GM21576 (cell line): ENCODE data around the gene SH2D3C.
A peak's percentile ranks its signal among the peaks of the same experiment; 100 is the strongest.

Experiments used
- ATAC-seq: cut with Tn5 transposase; IDR thresholded peaks from one replicate; pipeline ENCODE4 v1.9.1; 2021; ENCODE audit warnings: mild to moderate bottlenecking, moderate library complexity; ENCODE audit not compliant: unreplicated experiment

The SH2D3C gene

DNA sequence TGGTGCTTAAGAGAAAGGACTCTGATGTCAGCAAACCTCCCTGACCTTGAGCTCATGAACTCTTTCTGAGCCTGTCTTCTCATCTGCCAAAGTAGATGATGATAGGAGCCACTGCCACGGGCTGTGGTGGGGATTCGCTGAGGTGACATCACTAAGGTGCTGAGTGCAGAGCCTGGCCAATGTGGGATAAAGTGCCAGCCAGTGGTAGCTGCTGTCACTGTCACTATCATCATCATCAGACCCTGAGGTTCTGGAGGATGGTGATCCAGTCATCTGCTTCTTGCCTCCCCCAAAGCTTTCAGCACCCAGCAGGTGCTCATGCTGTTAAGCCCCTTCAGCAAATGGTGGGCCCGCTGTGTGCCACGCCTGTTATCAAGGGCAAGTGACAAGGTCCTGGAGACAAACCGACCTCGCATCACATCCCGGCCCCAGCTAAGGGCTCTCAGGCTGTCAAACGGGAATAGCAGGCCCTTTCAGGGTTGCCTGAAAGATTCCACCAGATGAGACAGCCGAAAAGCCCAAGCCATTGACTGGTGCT, 30.6 kb upstream of the SH2D3C start:
- ATAC-seq, result no peak

DNA sequence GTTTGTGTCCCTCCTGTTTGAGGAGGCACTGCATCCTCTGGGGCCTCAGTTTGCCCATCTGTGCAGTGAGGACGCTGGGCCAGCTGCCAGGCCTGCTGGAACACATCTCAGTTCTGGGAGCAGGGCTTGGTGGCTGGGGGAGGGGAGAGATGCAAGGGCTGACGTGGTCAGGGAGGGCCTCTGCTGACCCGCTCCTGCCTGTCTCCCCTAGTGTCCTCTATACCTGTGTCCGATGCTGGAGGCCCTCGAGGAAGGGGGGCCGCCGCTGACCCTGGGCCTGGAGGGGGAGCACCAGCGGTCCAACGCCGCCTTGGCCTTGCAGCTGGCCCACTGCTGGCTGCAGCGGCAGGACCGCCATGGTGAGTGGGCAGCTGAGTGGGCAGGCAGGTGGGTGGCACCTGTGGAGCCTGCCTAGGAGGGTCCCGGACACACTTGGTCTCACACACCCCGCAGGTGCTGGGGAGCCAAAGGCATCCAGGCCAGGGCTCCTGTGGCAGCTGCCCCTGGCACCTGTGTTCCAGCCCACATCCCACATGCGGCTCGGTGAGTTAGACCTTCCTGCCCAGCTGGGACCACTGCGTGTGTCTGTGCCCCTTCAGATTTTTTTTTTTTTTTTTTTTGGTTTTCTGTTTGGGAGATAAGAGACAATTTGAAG, 30.0 kb upstream of the SH2D3C start:
- ATAC-seq, result no peak

DNA sequence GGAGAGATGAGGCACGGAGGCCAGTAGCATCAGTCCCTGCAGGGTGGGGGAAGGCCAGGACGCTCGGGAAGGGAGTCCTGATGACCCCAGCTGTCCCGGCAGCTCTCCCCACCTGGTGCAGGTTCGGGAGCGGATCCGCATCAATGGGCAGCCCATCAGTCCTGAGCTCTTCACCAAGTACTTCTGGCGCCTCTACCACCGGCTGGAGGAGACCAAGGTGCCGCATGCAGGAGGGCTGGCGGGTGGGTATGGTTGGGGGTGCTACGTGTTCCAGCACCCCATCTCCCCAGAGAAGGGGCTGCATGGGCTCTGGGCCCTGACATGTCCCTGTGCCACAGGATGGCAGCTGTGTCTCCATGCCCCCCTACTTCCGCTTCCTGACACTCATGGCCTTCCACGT, 28.4 kb upstream of the SH2D3C start:
- ATAC-seq, result no peak

DNA sequence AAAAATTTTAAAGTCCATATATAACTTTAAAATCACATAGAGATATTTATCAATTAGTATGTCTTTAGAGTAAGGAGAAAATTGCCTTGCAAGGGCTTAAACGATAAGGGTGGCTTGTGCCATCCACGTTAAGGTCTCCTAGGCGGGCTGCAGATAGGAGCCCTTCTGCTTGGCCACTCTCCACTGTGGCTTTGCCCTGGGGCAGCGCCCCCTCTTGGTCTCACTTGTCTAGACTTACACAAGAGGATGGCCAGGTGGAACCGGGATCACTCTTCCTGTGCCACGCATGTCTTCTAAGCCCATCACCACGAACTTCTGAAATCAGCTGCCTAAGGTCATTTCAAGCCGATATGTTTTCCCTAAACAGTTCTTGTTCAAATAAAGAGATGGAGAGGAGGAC, 27.2 kb upstream of the SH2D3C start:
- ATAC-seq, result no peak

GRCh38 chr9:127803507-127804352, 25.3 kb upstream of the SH2D3C start:
- no peak for ATAC-seq

DNA sequence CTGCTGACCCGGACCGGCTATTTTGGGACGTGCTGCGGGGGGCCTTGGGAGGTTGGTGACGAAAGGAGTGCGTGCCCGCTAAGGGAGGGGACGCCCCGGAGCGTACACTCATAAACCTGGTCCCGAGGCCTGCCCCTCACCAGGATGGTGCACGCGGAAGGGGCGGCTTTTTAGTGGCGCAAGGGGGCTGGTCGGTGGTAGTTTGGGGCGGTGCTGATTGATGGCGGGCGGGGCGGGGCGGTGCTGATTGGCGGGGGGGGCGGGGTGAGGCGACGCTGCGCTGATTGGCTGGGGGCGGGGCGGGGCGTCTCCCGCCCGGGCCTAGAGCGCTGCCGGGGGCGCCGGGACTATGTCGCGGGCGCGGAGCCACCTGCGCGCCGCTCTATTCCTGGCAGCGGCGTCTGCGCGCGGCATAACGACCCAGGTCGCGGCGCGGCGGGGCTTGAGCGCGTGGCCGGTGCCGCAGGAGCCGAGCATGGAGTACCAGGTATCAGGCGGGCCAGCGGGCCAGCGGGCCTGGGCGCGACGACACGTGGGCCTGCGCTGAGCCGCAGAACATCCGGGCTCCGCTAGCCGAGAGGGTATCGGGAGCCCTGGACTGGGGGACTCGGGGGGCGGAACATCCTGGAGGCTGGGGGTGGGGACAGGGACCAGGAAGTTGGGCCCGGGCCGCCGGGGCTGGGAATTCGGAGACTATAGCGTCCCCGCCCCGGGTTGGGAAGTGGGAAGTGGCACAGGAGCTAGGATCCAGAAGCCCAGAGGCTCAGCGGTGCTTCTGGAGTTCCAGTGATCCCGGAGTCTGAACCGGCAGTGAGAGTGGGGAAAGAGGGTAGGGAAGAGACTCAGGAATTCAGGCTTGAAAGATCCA, 24.3 kb upstream of the SH2D3C start, which contains the start of gene FPGS:
TSS of gene FPGS (plus strand) at position 307 of the 868 bp plus-strand sequence. CDS start at position 350, 43 bp downstream.
- peak; percentile 64 for ATAC-seq

DNA sequence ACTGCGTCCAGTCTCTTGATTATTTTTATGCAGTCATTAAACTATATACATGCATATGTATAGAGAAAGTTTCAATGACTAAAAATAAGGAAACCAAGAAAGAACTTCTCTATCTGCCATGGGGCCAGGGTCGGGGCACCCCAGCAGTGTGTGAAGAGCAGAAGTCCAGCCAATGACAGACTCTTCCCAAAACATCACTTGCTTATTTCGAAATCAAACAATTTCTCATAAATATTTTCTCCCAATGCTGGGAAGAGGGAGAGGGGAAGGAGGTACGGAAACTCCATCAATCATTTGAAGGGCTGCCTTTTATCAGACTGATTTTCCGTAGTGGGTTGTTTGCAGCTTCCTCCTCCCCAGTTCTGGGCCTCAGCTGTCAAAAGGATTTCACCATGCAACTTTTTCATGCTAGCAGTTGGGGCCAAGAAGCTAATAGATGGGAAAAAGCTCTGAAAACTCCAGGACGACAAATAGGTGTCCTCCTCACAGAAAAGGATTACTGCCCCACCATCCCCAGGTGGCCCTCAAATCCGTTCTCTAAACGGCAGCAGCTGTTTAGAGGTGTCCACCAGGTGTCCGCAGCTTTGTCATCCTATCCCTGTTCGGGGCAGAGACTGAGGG, 23.6 kb upstream of the SH2D3C start:
- ATAC-seq, result no peak

DNA sequence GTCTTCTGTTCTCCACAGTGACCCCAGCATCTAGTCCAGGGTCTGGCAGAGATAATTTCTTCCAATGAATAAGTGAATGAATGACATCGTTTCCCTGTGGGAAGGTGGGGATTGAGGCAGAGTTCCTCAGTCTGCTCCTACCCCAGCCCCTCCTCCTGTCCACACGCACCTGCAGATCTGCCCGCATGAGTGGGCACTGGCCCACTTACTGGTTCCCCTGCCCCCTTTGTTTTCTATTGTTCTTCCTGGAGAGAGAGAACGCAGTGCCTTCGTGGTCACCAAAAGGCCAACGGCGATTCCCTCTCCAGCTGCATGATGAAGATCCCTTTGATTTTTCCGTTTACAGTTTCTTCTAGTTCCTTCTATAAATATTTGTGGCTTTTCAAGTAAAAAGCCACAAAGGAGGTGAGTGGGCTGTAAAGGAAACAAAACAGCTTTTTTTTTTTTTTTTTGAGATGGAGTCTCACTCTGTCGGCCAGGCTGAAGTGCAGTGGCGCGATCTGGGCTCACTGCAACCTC, 18.4 kb upstream of the SH2D3C start:
- no peak for ATAC-seq

- no peak for ATAC-seq
Measured at GRCh38 chr9:127796225-127796813, 17.9 kb upstream of the SH2D3C start.

DNA sequence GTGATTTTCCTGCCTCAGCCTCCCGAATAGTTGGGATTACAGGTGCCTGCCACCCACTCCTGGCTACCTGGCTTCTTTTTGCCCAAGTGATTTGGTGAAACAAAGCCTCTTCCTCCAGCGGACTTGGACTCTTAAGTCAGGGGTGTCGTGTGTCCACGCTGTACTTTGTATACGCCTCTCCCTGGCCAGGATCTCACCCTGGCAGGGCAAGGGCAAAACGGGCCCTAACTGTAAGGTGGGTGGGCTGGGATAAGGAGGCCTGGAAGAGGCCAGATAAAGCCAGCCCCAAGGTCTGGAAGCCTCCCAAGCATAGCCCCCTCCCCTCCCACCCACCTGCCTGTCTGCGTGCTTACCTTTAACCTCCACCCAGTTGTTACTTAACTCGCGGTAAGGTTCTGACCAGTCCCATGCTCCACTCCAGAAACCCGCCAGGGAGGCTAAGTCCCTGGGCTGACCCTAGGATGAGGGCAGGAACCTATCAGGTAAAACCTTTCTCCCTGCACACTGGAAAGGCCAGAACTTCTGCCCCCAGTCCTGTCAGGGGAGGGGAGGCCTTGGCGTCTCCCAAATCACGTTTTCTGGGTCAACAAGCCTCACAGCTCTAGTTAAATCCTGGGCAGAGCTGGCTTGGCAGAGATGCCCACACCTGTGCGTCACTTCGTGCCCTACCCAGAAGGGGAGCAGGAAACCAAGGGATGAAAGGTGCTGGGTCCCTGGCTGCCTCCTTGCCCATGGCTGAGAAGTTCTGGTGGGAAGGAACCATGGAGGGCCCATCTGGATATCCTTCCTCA, 15.7 kb upstream of the SH2D3C start:
- ATAC-seq, result no peak

DNA sequence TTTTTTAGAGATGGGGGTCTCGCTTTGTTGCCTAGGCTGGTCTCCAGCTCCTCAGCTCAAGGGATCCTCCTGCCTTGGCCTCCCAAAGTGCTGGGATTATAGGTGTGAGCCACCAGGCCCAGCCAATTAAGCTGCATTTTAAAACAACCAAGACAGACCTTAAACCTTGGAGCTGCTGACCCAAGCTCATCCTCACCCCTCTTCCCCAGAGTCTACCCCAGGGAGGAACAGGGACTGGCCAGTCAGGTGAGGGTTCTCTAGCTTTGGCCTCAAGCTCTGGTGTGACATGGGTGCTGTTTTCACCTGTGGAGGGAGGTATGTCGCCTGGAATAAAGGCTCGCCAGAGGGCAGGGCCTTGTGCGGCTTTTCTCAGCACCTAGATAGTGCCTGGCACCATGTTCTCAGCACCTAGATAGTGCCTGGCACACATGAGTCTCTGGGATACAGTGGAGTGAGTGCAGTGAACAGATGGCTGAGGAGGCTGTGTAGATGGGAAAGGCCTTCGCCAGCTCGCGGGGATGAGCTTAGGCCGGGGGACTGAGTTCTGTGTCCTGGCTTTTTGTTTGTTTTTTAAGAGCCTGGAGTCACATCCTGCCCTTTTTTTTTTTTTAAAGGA, 14.7 kb upstream of the SH2D3C start:
- ATAC-seq, result no peak

GRCh38 chr9:127792417-127793031, 14.1 kb upstream of the SH2D3C start:
- no peak for ATAC-seq

DNA sequence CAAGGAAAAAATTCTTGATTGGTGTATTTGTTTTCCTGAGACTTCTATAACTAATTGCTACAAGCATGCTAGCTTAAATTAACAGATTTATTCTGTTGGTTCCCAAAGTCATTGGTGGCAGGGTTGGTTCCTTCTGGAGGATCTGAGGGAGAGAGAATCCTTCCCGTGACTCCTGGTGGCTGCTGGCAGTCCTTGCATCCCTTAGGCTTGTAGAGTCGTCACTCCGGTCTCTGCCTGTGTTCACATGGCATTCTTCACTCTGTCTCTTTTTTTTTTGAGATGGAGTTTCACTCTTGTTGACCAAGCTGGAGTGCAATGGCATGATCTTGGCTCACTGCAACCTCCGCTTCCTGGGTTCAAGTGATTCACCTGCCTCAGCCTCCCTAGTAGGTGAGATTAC, 12.6 kb upstream of the SH2D3C start:
- no peak for ATAC-seq

DNA sequence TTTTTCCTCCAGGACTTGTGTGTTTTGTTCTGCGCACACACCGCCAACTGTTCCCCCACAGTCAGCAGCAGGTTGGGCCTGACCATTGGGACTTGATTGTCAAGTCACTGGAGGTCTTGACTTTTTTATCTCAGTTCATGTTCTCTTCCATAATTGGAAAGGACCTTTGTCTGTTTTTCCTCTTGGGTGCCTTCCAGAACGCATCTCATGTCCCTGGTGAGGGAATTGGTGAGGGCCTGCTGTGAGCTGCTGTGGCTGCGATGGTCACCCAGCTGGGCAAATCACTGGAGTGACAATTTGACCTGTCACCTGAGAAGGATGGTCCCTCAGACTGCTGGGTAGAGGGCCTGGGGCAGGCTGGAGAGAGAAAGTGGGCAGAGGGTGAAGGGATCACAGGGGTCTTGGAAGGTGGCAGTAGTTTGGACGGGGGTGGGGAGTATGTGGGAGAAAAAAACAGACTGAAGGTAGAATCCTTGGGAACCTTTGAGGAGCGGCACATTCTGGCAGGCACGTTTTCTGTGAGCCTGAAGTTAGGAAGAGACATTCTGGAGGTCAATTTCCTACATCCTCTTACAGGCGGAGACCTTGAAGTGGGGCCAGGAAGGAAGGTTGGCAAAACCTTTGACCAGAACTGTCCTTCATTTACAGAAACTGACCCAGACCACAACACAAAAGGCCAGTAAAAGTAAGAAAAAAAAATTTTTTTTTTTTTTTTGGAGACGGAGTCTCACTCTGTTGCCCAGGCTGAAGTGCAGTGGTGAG, 11.8 kb upstream of the SH2D3C start:
- ATAC-seq, result no peak

DNA sequence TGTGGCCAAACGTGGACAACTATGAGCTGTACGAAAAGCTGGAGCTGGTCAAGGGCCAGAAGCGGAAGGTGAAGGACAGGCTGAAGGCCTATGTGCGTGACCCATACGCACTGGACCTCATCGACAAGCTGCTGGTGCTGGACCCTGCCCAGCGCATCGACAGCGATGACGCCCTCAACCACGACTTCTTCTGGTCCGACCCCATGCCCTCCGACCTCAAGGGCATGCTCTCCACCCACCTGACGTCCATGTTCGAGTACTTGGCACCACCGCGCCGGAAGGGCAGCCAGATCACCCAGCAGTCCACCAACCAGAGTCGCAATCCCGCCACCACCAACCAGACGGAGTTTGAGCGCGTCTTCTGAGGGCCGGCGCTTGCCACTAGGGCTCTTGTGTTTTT, 10.7 kb upstream of the SH2D3C start:
- ATAC-seq, result no peak

- no peak for ATAC-seq
Measured at GRCh38 chr9:127788337-127789011, 10.0 kb upstream of the SH2D3C start.

DNA sequence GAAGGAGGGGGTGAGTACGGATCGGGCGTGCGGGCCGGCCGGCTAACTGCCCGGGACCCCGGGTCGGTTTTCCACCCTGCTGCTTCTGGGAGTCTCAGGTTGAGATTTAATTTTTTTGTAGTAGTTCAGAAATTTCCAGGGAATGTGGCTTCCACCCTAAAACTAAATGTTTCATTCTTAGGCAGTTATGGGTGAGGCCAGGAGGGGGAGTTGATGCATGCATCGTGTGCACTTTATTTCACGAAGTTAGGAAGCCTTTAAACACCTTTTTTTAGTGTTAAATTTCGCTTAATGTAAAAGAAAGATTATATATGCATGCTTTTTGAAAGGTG, 8.3 kb upstream of the SH2D3C start:
- ATAC-seq, result no peak
